ENCODE measurements around the gene CBX6.

CBX6 gene

GRCh38 chr22:38841211-38841610, 30.8 kb downstream of the CBX6 start:
- DNase-seq (ENCODE audit: extremely low read depth in 1 of 2, low read depth in 1 of 2) = no peak

GRCh38 chr22:38840129-38840528, 31.9 kb downstream of the CBX6 start:
- no peak for DNase-seq (ENCODE audit: extremely low read depth in 1 of 2, low read depth in 1 of 2)

- no peak for DNase-seq (ENCODE audit: extremely low read depth in 1 of 2, low read depth in 1 of 2)
Measured at GRCh38 chr22:38839686-38840085, 32.3 kb downstream of the CBX6 start.

GRCh38 chr22:38837414-38837928, 34.5 kb downstream of the CBX6 start:
- DNase-seq (ENCODE audit: extremely low read depth in 1 of 2, low read depth in 1 of 2) = no peak

- DNase-seq (ENCODE audit: extremely low read depth in 1 of 2, low read depth in 1 of 2) = no peak
Measured at GRCh38 chr22:38835888-38836301, 36.1 kb downstream of the CBX6 start.

GRCh38 chr22:38834991-38835390, 37.0 kb downstream of the CBX6 start:
- DNase-seq (ENCODE audit: extremely low read depth in 1 of 2, low read depth in 1 of 2) = no peak

- DNase-seq (ENCODE audit: extremely low read depth in 1 of 2, low read depth in 1 of 2) = no peak
Measured at GRCh38 chr22:38834215-38834953, 37.6 kb downstream of the CBX6 start.

- no peak for DNase-seq (ENCODE audit: extremely low read depth in 1 of 2, low read depth in 1 of 2)
Measured at GRCh38 chr22:38833061-38833460, 39.0 kb downstream of the CBX6 start.

- no peak for DNase-seq (ENCODE audit: extremely low read depth in 1 of 2, low read depth in 1 of 2)
Measured at GRCh38 chr22:38832005-38832978, 39.7 kb downstream of the CBX6 start.

- DNase-seq (ENCODE audit: extremely low read depth in 1 of 2, low read depth in 1 of 2) = no peak
Measured at GRCh38 chr22:38831166-38831945, 40.7 kb downstream of the CBX6 start.

- DNase-seq (ENCODE audit: extremely low read depth in 1 of 2, low read depth in 1 of 2) = no peak
Measured at GRCh38 chr22:38830845-38831108, 41.2 kb downstream of the CBX6 start.

- no peak for DNase-seq (ENCODE audit: extremely low read depth in 1 of 2, low read depth in 1 of 2)
Measured at GRCh38 chr22:38830026-38830844, 41.8 kb downstream of the CBX6 start.

- no peak for DNase-seq (ENCODE audit: extremely low read depth in 1 of 2, low read depth in 1 of 2)
Measured at GRCh38 chr22:38829485-38829884, 42.5 kb downstream of the CBX6 start.

- no peak for DNase-seq (ENCODE audit: extremely low read depth in 1 of 2, low read depth in 1 of 2)
Measured at GRCh38 chr22:38828616-38829205, 43.3 kb downstream of the CBX6 start.

- DNase-seq (ENCODE audit: extremely low read depth in 1 of 2, low read depth in 1 of 2) = no peak
Measured at GRCh38 chr22:38828191-38828590, 43.8 kb downstream of the CBX6 start.

GRCh38 chr22:38827510-38827909, 44.5 kb downstream of the CBX6 start:
- no peak for DNase-seq (ENCODE audit: extremely low read depth in 1 of 2, low read depth in 1 of 2)

GRCh38 chr22:38826801-38827200, 45.2 kb downstream of the CBX6 start:
- no peak for DNase-seq (ENCODE audit: extremely low read depth in 1 of 2, low read depth in 1 of 2)

- DNase-seq (ENCODE audit: extremely low read depth in 1 of 2, low read depth in 1 of 2) = no peak
Measured at GRCh38 chr22:38826386-38826785, 45.6 kb downstream of the CBX6 start.

GRCh38 chr22:38824585-38824984, 47.4 kb downstream of the CBX6 start:
- DNase-seq (ENCODE audit: extremely low read depth in 1 of 2, low read depth in 1 of 2) = no peak

- no peak for DNase-seq (ENCODE audit: extremely low read depth in 1 of 2, low read depth in 1 of 2)
Measured at GRCh38 chr22:38823637-38824036, 48.4 kb downstream of the CBX6 start.

All from stimulated activated CD8-positive, alpha-beta memory T cell treated with anti-CD3 and anti-CD28 coated beads, Interleukin-7, amount 100 ng/mL, for 48 hours (primary cell).